Neuron (in vitro differentiated cells): ENCODE measurements around the gene DNAH11.
"Not testable (repeated sequence)": the region's sequence is repeated elsewhere in the genome, so short reads cannot be mapped to it uniquely, and the experiment has no call there.

ENCODE experiments used
- H2AFZ ChIP-seq: one replicate; pipeline ENCODE4 v1.6.1; 2013; ENCODE audit warnings: low read depth, mild to moderate bottlenecking, inconsistent platforms, low read length, moderate library complexity
- H3K27me3 ChIP-seq: one replicate; pipeline ENCODE4 v1.6.1; 2013; ENCODE audit warnings: low read length; ENCODE audit not compliant: insufficient read depth
- H3K36me3 ChIP-seq: one replicate; pipeline ENCODE4 v1.6.1; 2013; ENCODE audit warnings: low read length; ENCODE audit not compliant: insufficient read depth
- H3K4me1 ChIP-seq: one replicate; pipeline ENCODE4 v1.6.1; 2013; ENCODE audit warnings: low read length; ENCODE audit not compliant: insufficient read depth
- H3K4me3 ChIP-seq: 2 replicates; pipeline ENCODE4 v1.5.1; 2013; ENCODE audit warnings: mild to moderate bottlenecking, low read length, moderate library complexity
- H3K9me3 ChIP-seq: one replicate; pipeline ENCODE4 v1.6.1; 2013; ENCODE audit warnings: low read length

Gene DNAH11

GRCh38 chr7:21656081-21656480 lies 113.2 kb downstream of the DNAH11 start:
- Histone ChIP-seq H3K4me3 (no peak overlapping the region), H3K4me1 (no peaks in the 10 kb centered on the region), H2AFZ (no peak overlapping the region), H3K9me3 (no peaks in the 10 kb centered on the region), H3K36me3 (no peaks in the 10 kb centered on the region), H3K27me3 (no peaks in the 10 kb centered on the region)

- H3K9me3 ChIP-seq, result no peaks in the 10 kb centered on the region
- no peak overlapping the region for H3K4me3 ChIP-seq
- no peaks in the 10 kb centered on the region for H3K27me3 ChIP-seq
Measured at GRCh38 chr7:21656796-21657195, 114.0 kb downstream of the DNAH11 start.

GRCh38 chr7:21670496-21670895 lies 127.7 kb downstream of the DNAH11 start:
- H3K4me1 ChIP-seq, result no peaks in the 10 kb centered on the region
- no peak overlapping the region for H3K4me3 ChIP-seq
- no peaks in the 10 kb centered on the region for H3K9me3 ChIP-seq
- no peaks in the 10 kb centered on the region for H3K27me3 ChIP-seq
- H3K36me3 ChIP-seq, result no peaks in the 10 kb centered on the region
- no peak overlapping the region for H2AFZ ChIP-seq

More at GRCh38 chr7:21656796-21657195, 114.0 kb downstream of the DNAH11 start:
- H2AFZ ChIP-seq, result no peak overlapping the region
- no peaks in the 10 kb centered on the region for H3K4me1 ChIP-seq
- H3K36me3 ChIP-seq, result no peaks in the 10 kb centered on the region

GRCh38 chr7:21671859-21672258 lies 129.0 kb downstream of the DNAH11 start:
- H3K36me3 ChIP-seq, result no peaks in the 10 kb centered on the region
- H2AFZ ChIP-seq, result no peak overlapping the region
- H3K4me1 ChIP-seq, result no peaks in the 10 kb centered on the region
- no peaks in the 10 kb centered on the region for H3K27me3 ChIP-seq
- H3K9me3 ChIP-seq, result no peaks in the 10 kb centered on the region
- no peak overlapping the region for H3K4me3 ChIP-seq

DNA sequence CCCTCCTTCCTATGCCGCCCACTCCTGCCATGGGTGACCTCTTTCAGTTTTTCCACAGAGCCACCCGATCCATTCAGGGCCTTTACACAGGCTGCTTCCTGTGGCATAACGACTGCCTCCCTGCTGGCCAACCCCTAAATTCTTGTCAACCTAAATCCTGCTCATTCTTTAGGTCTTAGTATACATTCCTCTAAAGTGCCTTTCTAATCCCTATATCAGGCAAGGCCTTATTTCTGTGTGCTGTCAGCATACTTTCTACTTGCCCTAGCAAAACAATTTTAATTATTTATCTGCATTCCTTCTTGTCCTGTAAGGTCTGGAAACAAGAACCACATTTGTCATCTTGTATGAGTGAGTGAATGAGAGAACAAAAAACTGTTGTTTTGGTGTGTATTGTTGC lies 132.4 kb downstream of the DNAH11 start:
- H3K4me3 ChIP-seq, result no peak overlapping the region
- H3K4me1 ChIP-seq, result no peaks in the 10 kb centered on the region
- H3K27me3 ChIP-seq, result no peaks in the 10 kb centered on the region
- H3K36me3 ChIP-seq, result no peaks in the 10 kb centered on the region
- no peak overlapping the region for H2AFZ ChIP-seq
- H3K9me3 ChIP-seq, result no peaks in the 10 kb centered on the region

DNA sequence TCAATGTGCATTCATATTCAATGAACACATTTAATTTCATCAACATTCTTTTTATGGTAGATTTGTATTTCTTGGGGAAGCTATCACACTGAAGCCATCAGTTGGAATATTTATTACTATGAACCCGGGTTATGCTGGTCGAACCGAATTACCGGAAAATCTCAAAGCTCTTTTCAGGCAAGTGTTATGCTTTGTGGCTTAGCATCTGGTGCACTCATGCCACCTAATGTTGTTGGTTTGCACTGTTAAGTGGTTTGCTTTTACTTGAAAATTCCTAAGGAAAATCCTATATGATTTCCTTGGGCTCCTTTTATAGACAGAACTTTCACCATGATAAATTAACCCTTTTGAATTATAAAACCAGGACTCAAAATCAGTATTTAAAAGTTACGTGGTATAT lies 147.9 kb downstream of the DNAH11 start:
- H2AFZ ChIP-seq, result no peak overlapping the region

GRCh38 chr7:21691146-21691545 lies 148.3 kb downstream of the DNAH11 start:
- not testable (repeated sequence) for H3K9me3 ChIP-seq, H2AFZ ChIP-seq, H3K4me3 ChIP-seq, H3K4me1 ChIP-seq, H3K27me3 ChIP-seq, H3K36me3 ChIP-seq

More for the DNA sequence above, 147.9 kb downstream of the DNAH11 start:
- Histone ChIP-seq H3K9me3 (no peaks in the 10 kb centered on the region), H3K4me3 (no peak overlapping the region), H3K4me1 (no peaks in the 10 kb centered on the region), H3K27me3 (no peaks in the 10 kb centered on the region), H3K36me3 (no peaks in the 10 kb centered on the region)

DNA sequence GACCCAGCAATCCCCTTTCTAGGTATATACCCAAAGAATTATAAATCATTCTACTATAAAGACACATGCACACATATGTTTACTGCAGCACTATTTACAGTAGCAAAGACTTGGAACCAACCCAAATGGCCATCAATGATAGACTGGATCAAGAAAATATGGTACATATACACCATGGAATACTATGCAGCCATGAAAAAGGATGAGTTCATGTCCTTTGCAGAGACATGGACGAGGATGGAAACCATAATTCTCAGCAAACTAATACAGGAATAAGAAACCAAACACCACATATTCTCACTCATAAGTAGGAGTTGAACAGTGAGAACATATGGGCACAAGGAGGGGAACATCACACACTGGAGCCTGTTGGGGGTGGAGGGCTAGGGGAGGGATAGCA lies 157.7 kb downstream of the DNAH11 start:
- H3K9me3 ChIP-seq, H3K27me3 ChIP-seq, H2AFZ ChIP-seq, H3K4me1 ChIP-seq, H3K36me3 ChIP-seq, H3K4me3 ChIP-seq: not testable (repeated sequence)

- Histone ChIP-seq H3K36me3 (no peaks in the 10 kb centered on the region), H3K4me1 (no peaks in the 10 kb centered on the region), H3K9me3 (no peaks in the 10 kb centered on the region), H3K27me3 (no peaks in the 10 kb centered on the region), H2AFZ (no peak overlapping the region), H3K4me3 (no peak overlapping the region)
Measured at GRCh38 chr7:21702303-21702702, 159.5 kb downstream of the DNAH11 start.

DNA sequence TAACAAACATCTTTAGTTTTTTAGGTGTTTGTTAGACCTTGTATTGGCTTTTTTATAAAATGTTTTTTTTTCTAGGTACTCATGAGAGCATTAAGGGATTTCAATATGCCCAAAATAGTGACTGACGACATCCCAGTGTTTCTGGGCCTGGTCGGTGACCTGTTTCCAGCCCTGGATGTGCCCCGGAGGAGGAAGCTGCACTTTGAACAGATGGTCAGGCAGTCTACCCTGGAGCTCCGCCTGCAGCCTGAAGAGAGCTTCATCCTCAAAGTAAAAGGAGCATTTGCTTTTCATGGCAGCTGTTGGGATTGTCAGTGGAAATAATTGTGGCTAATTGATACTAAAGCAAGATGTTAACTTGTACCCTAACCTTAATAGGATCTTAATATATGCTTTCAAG lies 161.5 kb downstream of the DNAH11 start:
- Histone ChIP-seq H3K9me3 (no peaks in the 10 kb centered on the region), H3K4me3 (no peak overlapping the region), H3K4me1 (no peaks in the 10 kb centered on the region), H3K36me3 (no peaks in the 10 kb centered on the region), H2AFZ (no peak overlapping the region), H3K27me3 (no peaks in the 10 kb centered on the region)

- no peaks in the 10 kb centered on the region for H3K36me3 ChIP-seq
- no peak overlapping the region for H2AFZ ChIP-seq
- H3K4me1 ChIP-seq, result no peaks in the 10 kb centered on the region
- H3K27me3 ChIP-seq, result no peaks in the 10 kb centered on the region
- no peaks in the 10 kb centered on the region for H3K9me3 ChIP-seq
- no peak overlapping the region for H3K4me3 ChIP-seq
Measured at GRCh38 chr7:21706131-21706530, 163.3 kb downstream of the DNAH11 start.

DNA sequence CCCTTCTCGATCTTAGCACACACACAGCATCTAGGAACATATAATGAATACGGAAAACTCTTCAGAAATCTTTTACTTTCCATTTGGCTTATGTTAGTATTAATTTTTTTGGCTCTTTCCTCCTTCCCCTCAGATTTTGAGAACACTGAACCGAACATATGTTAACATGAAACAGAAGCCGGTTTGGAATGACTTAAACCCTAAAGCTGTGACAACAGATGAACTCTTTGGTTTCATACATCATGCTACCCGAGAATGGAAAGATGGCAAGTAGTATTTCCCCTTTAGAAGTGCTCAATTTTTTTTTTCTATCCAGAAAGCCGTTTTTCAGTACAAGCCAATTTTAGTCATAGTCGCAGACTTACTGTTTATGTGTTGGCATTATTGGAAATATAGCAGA lies 164.7 kb downstream of the DNAH11 start:
- no peaks in the 10 kb centered on the region for H3K27me3 ChIP-seq
- H3K4me3 ChIP-seq, result no peak overlapping the region
- H2AFZ ChIP-seq, result no peak overlapping the region
- H3K9me3 ChIP-seq, result no peaks in the 10 kb centered on the region
- no peaks in the 10 kb centered on the region for H3K36me3 ChIP-seq
- H3K4me1 ChIP-seq, result no peaks in the 10 kb centered on the region

- no peaks in the 10 kb centered on the region for H3K36me3 ChIP-seq
- H3K27me3 ChIP-seq, result no peaks in the 10 kb centered on the region
- no peaks in the 10 kb centered on the region for H3K9me3 ChIP-seq
- H3K4me3 ChIP-seq, result no peak overlapping the region
- no peaks in the 10 kb centered on the region for H3K4me1 ChIP-seq
- H2AFZ ChIP-seq, result no peak overlapping the region
Measured at GRCh38 chr7:21708096-21708495, 165.3 kb downstream of the DNAH11 start.

DNA sequence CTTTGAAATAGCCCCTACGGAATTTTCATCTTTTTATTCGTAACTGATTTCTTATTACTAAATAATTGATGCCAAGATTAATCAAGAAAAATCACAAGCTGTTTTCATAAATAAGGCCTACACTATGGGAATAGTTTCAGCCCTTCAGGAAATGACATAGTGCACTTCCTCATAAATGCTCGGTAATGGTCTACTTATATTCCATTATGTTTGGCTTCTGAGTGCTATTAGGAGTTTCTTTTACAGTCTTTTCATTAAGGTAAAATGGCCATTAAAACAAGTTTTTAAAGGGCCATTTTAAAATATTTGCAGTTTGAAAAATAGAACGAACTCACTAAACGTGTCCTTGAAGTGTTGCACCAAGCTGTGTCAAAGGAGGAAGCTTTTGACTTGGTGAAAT lies 174.5 kb downstream of the DNAH11 start:
- no peaks in the 10 kb centered on the region for H3K36me3 ChIP-seq
- no peaks in the 10 kb centered on the region for H3K9me3 ChIP-seq
- H2AFZ ChIP-seq, result no peak overlapping the region
- H3K27me3 ChIP-seq, result no peaks in the 10 kb centered on the region
- H3K4me1 ChIP-seq, result no peaks in the 10 kb centered on the region
- no peak overlapping the region for H3K4me3 ChIP-seq
